ENCODE measurements around the gene LGR6.
"Not testable (repeated sequence)": the region's sequence is repeated elsewhere in the genome, so short reads cannot be mapped to it uniquely, and the experiment has no call there.

The LGR6 gene

DNA sequence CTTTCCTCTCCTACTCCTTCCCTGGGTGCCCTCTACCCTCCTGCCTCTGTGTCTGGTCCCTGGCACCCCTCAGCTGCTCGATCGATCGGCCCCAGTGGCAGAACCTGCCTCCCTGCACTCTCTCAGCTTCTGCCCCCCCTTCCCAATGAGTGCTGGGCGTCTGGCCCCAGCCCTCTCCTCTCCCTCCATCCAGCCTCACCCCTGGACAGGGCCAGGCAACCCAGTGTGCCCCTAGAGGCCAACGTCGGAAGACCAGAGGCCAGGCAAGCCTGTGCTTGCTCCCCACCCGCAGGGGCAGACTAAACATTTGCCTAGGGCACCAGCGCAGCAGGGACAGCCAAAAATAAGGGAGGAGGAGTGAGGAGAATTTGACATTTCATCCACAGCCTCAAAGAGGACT is 43.5 kb downstream of the LGR6 start:
- no peak for DNase-seq (ENCODE audit: low read depth in 1 of 2, low spot score in 1 of 2)

DNA sequence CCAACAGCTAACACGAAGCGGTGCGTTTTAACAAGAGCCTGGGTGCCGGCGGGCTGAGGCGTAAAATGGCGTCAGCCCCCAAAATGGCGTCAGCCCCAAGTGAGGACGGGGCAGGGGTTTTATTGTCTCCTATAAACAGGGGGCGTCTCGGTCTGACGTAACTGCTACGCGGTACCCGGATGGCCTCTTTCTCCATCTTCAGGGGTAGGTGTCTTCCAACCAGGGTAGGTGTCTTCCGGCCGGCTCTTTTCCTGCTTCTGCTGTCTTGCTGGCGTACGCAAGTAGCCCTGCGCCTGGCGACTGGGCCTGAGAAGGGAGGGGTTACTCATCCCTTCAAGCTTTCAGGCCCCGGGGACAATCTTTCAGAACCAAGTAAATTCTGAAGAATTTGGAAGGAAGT is 45.3 kb downstream of the LGR6 start:
- no peak for DNase-seq (ENCODE audit: low read depth in 1 of 2, low spot score in 1 of 2)

DNA sequence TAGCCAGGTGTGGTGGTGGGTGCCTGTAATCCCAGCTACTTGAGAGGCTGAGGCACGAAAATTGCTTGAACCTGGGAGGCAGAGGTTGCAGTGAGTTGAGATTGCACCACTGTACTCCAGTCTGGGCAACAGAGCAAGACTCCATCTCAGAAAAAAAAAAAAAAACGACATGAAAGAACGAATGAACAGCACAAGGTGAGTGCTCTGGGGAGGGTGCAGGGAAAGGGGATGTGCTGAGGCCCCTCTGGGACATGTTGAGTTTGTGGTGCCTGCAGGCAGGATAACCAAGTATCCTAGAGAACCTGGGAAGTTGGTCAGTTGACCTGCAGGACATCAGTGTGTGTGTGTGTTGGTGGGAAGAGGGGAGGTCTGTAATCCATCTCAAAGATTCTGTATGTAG is 46.6 kb downstream of the LGR6 start:
- not testable (repeated sequence) for DNase-seq (ENCODE audit: low read depth in 1 of 2, low spot score in 1 of 2)

DNA sequence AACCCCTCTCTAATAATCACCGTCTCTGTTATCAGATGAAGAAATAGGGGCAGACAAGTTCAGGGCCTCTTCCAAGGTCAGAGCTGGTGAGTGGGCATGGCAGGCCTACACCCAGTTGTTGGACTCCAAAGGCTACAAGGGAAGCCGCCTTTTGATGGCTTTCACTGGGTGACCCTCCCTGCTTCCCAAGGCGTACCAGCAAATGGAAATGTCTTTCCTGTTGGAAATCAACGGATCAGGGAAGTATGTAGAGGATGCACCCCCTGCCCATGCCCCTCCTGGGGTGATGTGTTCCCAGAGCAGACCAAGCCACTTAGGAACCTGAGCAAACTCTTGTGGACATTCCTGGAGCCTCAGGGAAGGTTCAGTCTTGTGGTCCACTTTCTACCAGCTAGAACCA is 47.4 kb downstream of the LGR6 start:
- DNase-seq (ENCODE audit: low read depth in 1 of 2, low spot score in 1 of 2): no peak

DNA sequence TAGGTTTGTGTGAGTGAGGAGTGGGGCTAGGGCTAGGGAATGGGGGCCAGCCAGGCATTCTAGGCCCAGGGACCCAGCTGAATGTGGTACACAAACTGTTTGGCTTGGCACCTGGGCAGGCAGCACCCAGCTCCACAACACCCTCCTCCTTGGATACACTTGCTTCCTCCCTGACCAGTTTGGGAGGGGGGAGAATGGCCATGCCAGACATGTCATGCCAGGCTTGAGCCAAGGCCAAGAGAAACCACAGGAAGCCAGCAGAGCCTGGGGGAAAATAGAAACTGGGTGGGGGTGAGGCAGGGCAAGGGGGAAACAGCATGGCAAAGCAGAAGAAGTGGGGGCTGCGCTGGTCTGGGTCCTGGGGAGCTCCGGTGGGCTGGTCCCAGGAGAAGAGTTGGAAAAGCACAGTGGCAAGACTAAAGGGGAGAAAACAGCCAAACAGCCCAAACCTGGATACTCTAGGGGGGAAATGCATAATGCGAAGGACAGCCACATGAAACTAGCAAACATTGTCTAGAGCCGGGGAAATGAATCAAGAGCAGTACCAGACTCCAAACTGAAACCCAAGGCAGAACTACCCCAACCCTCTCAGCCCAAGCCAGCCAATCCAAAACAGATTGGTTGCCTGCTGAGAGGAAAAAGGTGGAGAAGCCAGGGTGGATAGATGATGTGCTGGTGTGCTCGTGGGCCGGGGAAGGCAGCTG is 47.9 kb downstream of the LGR6 start:
- DNase-seq (ENCODE audit: low read depth in 1 of 2, low spot score in 1 of 2): no peak

DNA sequence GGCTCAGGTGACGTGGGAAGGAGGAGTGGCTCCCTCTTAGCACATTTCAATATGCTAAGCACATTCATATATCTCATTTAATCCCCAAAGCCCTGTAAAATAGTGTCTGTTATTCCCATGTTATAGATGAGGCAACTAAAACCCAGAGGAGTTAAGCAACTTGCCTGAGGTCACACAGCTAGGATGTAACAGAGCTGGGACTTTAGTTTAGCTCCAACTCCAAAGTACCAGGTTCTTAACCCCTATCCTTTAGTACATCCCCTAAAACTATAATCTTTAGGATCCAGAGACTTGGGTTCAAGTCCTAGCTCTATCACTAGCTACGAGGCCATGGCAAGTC is 48.5 kb downstream of the LGR6 start:
- no peak for DNase-seq (ENCODE audit: low read depth in 1 of 2, low spot score in 1 of 2)

DNA sequence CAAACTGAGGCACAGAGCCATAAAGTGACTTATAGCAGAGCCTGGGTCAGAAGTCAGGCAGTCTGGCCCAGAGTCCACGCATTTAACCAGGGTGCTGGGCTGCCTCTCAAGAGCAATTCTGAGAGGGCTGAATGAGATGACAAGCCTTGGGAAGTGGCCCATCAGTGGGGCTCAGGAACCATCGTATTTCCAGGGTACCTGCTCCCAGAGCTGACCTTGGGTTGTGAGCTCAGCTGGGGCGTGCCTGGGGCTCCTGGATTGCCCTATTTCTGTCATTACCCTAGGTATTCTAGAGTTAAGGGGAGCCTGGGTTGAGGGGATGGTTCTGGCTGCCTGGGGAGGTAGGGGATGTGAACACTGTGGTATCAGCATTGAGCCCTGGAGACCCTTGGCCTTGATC is 49.4 kb downstream of the LGR6 start:
- DNase-seq (ENCODE audit: low read depth in 1 of 2, low spot score in 1 of 2): no peak

DNA sequence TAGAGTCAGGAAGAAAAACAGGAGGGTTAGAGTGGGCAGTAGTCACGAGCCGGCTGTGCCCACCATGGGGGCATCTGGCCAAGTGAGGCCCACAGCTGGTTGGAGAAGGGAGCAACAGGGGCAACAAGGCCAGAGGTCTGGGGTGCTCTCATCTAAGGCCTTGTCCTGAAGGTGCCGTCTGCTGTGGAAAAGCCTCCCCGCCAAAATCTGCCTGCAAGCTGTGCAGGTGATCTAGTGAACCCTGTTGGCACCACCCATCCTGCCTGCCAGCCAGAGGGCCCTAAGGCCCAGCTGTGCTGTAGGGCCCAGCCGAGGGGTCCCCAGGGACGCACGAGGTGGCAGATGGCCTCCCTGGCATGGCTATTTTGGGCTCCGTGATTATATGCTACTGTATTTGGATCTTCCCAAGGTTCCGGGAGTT is 51.3 kb downstream of the LGR6 start:
- no peak for DNase-seq (ENCODE audit: low read depth in 1 of 2, low spot score in 1 of 2)

DNA sequence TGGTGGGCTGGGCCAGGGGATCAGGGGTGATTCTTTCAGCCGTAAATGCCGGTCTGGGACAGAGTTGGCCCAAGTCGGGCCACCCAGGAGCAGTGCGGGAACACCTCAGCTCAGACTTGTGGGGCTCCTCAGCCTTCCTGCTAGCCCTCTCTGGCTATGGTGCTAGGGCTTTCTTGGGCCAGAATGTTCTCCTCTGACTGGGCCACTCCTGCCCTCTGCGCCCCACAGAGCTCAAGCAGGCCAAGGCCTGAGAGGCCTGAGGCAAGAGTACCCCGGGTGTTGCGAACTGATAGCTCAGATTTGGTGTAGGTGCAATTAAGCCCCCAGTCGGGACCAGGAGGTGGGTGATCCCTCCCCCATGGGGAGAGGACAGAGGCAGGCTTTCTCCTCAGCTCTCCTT is 51.8 kb downstream of the LGR6 start:
- DNase-seq (ENCODE audit: low read depth in 1 of 2, low spot score in 1 of 2): no peak

DNA sequence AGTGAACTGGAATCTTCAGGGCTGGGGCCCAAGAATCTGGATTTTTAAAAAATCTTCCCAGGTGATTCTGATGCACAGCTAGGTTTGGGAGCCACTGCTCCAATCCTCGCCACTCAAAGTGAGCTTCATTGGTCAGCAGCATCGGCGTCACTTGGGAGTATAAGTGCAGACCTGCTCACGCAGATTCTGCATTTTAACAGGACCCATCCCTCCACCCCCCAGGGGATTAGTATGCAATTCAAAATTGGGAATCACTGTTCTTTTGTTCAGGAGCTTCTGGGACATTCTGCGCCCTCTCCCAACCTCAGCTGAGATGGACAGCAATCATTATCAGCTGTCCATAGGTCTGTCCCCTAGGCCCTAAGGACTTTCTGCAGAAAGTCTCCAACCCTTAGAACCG is 53.5 kb downstream of the LGR6 start:
- DNase-seq (ENCODE audit: low read depth in 1 of 2, low spot score in 1 of 2): no peak

DNA sequence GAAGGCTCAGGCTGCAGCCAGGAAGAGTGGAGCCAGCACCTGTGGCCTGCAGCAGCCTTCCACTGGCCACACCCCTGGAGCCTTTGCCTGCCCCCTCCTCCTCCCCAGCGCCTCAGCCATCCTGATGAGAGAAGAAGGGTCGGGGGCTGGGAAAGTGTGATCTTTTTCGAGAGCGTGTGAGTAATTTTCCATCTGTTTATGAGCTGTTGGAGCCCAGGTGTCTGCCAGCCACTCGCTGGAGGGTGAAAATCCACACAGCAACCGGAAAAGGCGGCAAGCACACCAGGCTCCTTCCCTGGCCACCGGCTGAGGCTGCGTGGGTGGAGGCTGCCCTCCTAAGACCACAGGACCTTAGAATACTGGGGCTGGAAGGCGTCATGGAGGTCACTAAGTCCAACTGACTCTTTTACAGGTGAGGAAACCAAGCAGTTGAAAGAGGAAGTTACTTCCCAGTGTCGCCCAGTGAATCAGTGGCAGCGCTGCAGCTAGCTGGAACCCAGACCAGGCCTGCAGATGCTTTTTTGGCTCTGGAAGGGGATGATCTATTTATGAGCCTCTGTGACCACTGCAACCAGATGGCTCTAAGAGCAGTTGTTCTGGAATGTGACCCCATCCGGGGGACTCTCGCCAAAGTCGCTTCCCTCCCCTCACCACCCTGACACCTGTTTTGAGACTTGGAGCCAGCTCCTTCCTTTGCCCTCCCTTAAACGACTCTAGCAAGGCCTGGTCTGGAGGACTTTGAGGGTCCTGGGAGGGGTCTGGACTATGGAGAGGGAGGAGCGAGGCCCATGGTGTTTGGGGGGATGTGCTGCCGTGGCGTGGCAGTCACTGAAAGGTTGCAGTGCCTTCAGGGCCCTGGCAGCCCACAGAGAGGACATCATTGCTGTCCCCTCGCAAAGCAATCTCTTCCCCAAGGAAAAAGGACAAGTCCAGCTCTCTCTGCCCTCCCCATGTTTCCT is 54.5 kb downstream of the LGR6 start:
- DNase-seq (ENCODE audit: low read depth in 1 of 2, low spot score in 1 of 2): no peak

DNA sequence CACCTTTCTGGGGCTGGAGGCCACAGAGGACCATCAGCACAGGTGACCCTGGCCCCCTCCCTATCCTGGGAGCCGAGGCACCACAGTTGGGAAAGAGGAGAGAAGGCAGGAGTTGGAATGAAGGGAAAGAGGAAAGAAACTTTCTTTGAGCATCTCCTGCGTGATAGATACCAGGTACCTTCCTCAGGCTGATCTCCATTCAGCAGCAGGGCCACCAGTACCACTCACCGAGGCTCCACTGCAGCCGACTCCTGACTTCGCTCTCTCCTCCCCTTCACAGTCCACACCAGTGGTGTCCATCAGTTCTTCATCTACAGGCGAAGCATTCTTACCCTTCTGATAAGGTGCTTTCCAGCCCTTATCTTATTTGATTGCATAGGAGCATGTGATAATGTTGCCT is 55.3 kb downstream of the LGR6 start:
- no peak for DNase-seq (ENCODE audit: low read depth in 1 of 2, low spot score in 1 of 2)

DNA sequence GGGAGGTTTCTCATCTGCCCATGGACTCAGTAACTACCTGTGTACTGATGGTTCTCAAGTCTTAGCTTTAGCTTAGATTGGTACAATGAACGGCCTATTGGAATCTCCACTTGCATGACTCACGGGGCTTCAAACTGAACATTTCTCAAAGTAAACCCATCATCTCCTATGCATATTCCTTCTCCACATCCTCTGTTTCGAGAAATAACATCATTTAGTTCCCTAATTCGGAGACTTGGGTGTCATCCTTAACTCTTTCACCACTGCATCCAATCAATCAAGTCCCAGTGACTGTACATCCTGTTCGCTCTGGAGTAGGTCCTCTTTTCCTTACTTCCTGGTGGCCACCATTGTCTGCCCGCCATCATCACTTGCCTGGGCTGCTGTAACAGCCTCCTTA is 55.8 kb downstream of the LGR6 start:
- DNase-seq (ENCODE audit: low read depth in 1 of 2, low spot score in 1 of 2): no peak

DNA sequence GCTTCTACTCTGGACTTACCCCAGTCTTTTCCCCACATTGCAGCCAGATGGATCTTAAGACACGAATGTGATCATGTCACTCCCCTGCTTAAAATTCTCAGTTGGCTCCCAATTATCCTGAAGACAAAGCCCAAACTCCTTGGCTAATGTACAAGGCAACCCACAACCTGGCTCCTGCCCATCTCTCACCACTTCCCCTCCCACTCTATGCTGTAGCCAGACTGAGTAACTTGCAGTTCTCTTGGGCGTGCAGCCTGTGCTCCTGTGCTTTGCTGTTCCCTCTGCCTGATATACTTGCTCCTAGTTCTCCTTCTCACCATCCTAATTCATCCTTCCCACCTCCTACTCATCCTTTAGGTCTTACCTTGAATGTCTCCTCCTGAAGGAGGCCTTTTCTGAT is 56.2 kb downstream of the LGR6 start:
- DNase-seq (ENCODE audit: low read depth in 1 of 2, low spot score in 1 of 2): no peak

DNA sequence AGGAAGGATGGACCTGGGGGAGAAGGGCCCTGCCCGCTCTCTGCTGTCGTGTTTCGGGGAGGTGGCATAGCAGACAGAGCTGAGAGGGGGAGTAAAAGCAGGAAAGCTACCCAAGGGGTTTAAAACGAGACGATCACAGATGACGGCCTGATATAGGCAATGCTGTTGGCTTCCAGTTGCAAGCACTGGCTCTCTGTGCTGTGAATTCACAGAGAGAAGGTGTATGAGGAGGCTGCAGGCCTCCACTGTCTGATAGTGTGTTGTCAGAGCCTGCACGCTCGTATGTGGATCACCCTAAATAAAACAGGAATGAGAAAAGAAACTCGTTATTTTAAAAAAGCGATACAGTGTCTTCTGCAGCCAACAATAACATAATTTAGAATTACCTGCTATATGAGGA is 57.4 kb downstream of the LGR6 start:
- no peak for DNase-seq (ENCODE audit: low read depth in 1 of 2, low spot score in 1 of 2)

DNA sequence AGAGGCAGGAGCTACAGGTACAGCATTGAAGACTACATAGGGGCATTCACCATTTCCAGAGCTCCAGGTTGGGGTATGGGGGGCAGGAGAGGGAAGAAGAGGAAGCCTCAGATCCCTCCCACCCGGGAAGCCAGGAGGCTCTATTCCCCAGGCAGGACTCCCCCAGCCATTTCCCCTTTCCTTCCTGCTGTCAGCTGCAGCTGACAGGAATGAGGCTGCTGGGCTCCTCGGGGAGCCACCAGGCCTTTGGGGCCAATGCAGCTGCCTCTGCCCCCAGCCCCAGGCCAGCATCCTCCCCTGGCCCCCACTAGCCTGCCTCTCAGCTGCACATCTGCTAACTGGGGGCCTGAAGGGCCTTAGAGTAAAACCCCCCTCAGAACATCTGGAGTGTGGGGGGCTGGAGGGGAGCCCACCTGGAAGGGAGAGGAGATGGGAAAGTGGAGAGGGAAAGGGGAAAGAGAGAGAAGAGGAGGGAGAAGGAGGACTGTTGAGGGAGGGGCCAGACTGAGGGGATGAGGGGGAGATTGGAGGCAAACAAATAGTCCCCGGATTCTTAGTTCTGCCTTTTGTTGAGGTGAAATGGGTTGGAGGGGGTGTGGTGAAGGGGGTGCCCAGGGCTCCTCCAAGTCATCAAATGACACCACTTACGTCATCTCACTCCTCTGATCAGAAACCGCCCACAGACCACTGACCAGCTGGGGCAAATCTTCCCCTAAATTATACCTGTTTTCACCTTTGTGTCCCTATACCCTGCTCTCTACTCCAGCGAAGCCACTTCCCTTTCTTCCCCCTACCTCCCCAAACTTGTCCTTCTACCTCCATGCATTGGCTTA is 58.0 kb downstream of the LGR6 start:
- DNase-seq (ENCODE audit: low read depth in 1 of 2, low spot score in 1 of 2): no peak

DNA sequence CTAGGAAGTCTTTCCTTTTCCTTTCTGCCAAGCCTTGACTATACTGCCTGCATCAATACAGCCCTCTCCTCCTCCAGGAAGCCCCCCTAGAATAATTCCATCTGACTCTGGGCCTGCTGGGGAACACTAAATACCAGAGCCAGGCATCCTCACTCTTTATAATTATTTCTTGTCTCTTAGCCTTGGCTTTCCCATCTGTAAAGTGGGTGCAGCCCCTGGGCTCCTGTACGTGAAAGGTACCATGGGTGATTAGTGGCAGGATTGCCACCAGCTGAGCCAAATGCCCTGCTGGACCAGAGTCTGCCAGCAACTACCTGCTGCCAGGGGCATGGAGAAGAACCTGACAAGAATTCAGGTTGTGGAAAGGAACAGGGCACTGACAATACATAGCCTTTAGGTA is 58.7 kb downstream of the LGR6 start:
- DNase-seq (ENCODE audit: low read depth in 1 of 2, low spot score in 1 of 2): no peak

DNA sequence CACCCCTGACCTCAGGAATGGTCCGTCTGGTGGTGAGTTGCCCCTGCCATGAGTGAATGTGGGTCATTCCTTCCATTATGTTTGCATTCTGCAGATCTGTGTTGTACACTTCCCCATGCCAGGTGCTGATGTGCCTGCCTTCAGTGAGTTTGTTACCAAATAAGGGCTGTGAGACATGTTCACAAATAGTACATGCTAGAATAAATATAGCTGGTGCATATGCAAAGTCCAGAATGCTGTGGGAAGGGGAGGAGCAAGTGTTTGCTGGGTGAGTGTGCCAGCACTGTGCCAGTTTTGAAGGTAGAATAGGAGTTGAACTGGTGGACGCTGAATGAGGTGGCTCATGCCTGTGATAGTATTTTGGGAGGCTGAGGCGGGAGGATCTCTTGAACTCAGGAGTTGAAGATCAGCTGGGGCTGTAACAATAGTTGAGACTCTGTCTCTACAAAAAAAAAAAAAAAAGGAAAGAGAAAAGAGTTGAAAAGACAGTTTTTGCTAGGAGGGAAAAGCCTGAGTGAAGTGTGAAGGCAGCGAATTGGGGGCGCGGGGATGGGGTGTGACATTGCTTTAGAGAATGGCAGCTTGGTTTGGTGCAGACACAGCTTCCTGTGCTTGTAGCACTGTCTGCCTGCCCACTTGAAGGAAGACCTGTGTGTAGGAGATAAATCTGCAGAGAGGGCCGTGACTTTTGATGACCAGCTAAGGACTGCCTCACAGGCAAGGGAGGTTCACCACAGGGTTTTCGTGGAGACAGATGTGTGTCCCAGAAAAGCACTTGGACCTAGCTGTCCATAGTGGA is 61.1 kb downstream of the LGR6 start:
- no peak for DNase-seq (ENCODE audit: low read depth in 1 of 2, low spot score in 1 of 2)

DNA sequence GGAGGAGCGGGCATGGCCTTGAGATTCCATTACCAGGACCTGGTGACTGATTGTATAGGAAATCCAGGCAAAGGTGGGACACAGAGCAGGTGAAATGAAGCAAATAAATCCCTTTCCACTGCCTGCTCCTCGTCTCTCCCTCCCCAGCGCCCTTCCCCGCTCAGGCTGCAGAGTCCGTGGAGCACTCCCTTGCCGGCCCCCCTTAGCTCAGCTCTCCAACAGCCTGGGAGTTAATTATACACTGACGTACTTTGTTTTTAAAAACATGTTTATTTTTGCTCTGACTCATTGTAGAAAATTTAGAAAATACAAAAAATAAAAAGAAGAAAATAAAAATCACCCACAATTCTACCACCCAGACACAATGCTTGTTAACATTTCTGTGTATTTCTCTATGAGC is 61.7 kb downstream of the LGR6 start:
- DNase-seq (ENCODE audit: low read depth in 1 of 2, low spot score in 1 of 2): no peak

DNA sequence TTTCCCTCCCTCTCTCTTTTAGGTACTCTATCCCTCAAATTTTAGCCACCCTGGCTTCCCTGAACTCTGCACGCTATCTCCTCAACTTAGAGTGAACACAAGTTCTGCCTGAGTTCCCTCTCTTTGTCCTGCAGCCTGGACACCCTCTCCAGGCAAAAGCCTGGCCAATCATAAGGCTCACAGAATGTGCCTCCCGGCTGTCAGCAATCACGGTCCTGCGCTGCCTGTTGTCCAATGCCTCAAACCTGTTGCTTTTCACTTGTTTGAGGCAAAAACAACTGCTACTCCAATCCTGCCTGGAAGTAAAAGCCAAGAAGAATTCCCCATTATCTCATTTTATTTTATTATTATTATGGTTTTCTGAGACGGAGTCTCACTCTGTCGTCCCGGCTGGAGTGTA is 66.1 kb downstream of the LGR6 start:
- DNase-seq (ENCODE audit: low read depth in 1 of 2, low spot score in 1 of 2): no peak
